Mucosa of descending colon (tissue), 3 donors: ENCODE data around the gene SMDT1. TPM values are rescaled to one million over a fixed set of nuclear protein-coding genes. Genes with fewer than 3 reads are reported as not detected.

Source experiments
- ATAC-seq: fragments of 200-7000 bp; cut with Tn5 transposase; one replicate; pipeline ENCODE4 v1.9.1; 2020; ENCODE audit warnings: mild to moderate bottlenecking, moderate library complexity
- DNase-seq, 3 donors: peaks; one replicate each; pipeline ENCODE4 v3.0.0-alpha.2; 2020
- H3K36me3 ChIP-seq: fragments of 200-600 bp; one replicate; pipeline ENCODE4 v1.8.0; 2021; ENCODE audit warnings: low read depth, mild to moderate bottlenecking
- H3K4me1 ChIP-seq: fragments of 200-600 bp; one replicate; pipeline ENCODE4 v1.8.0; 2021; ENCODE audit warnings: low read depth, mild to moderate bottlenecking
- H3K4me3 ChIP-seq: fragments of 200-600 bp; one replicate; pipeline ENCODE4 v1.8.0; 2021; ENCODE audit warnings: mild to moderate bottlenecking
- H3K9me3 ChIP-seq: fragments of 200-600 bp; one replicate; pipeline ENCODE4 v1.8.0; 2021; ENCODE audit warnings: mild to moderate bottlenecking
- CTCF ChIP-seq: fragments of 200-600 bp; IDR thresholded peaks from one replicate; pipeline ENCODE4 v1.8.0; 2022; ENCODE audit warnings: antibody characterized with exemption, mild to moderate bottlenecking
- intact Hi-C, 2 donors: fragments of 100-400 bp; cut with DNase I in 1 of 2; cut with micrococcal nuclease in 1 of 2; formaldehyde crosslinking; loops; one replicate each; pipeline versions ENCODE4 v1.11.0 to v1.11.1; 2022; cut with DNase I, micrococcal nuclease
- total RNA-seq, 3 donors: library from RNA; stranded (reverse); fragmentation: NEBNext Ultra II Directional in 2 of 3; extraction: Animal tissue kit (Norgen Biotek cat#: 25700) in 2 of 3; gene quantifications; one replicate each; pipeline versions ENCODE4 v1.2.1 to v1.2.4, GENCODE V29; 2021 to 2023
- donor health status: DM: no; HTN: no; CAD: no; lungs with moderate emphysema.
- donor health status: DM: no; HTN: no; CAD: no.
- donor health status: DM: no; HTN: yes; CAD: no.

Gene SMDT1
- total RNA-seq, 3 donors from 2014 or later, result 79.7 to 118 (median 102) TPM

- TF ChIP-seq CTCF, result no peak
- Histone ChIP-seq H3K4me3 (no peak overlapping the region), H3K36me3 (peaks cover 3% of the 10 kb centered on the region), H3K9me3 (no peaks in the 10 kb centered on the region), H3K4me1 (peaks cover 23% of the 10 kb centered on the region)
- ATAC-seq (no peak), DNase-seq (no peak)
- intact Hi-C loops, result no loop called here
Observed at GRCh38 chr22:42072606-42073330, 6.7 kb upstream of the SMDT1 start.

- no peak for ATAC-seq
- DNase-seq, result no peak
- intact Hi-C loops, result no loop called here
- Histone ChIP-seq H3K36me3 (peaks cover 3% of the 10 kb centered on the region), H3K4me1 (peaks cover 29% of the 10 kb centered on the region), H3K9me3 (no peaks in the 10 kb centered on the region), H3K4me3 (no peak overlapping the region)
- TF ChIP-seq CTCF, result no peak
Observed at GRCh38 chr22:42073621-42074041, 5.9 kb upstream of the SMDT1 start.

- peaks cover 3% of the 10 kb centered on the region for H3K36me3 ChIP-seq
- H3K4me1 ChIP-seq, result peaks cover 35% of the 10 kb centered on the region
- peak; percentile 26 for TF ChIP-seq CTCF
- peak within 1 kb of the TSS; percentile 41 for H3K4me3 ChIP-seq
- intact Hi-C loops, result no loop called here
- no peaks in the 10 kb centered on the region for H3K9me3 ChIP-seq
- ATAC-seq, result peak; percentile 14
- peak; percentile 67 to 78 (median 73) for DNase-seq
Observed at GRCh38 chr22:42074132-42074811, 5.2 kb upstream of the SMDT1 start, which contains the start of gene PHETA2. Gene PHETA2, plus strand, starts transcription at chr22:42074248. Its CDS starts 3,046 bp downstream, at chr22:42077294.

GRCh38 chr22:42074846-42075676 lies 4.4 kb upstream of the SMDT1 start:
- no peak for TF ChIP-seq CTCF
- intact Hi-C loops, result no loop called here
- H3K4me3 ChIP-seq, result no peak overlapping the region
- no peak for DNase-seq
- peaks cover 31% of the 10 kb centered on the region for H3K4me1 ChIP-seq
- H3K36me3 ChIP-seq, result peaks cover 3% of the 10 kb centered on the region
- H3K9me3 ChIP-seq, result no peaks in the 10 kb centered on the region
- no peak for ATAC-seq

- Histone ChIP-seq H3K36me3 (no peaks in the 10 kb centered on the region), H3K9me3 (no peaks in the 10 kb centered on the region), H3K4me3 (no peak overlapping the region), H3K4me1 (peaks cover 29% of the 10 kb centered on the region)
- intact Hi-C loops, result no loop called here
- TF ChIP-seq CTCF, result no peak
- ATAC-seq, result no peak
- no peak for DNase-seq
Observed at GRCh38 chr22:42076764-42077485, 2.6 kb upstream of the SMDT1 start.
